ENCODE results near the gene TEKT1.
"Not testable (repeated sequence)": the region's sequence is repeated elsewhere in the genome, so short reads cannot be mapped to it uniquely, and the experiment has no call there.

TEKT1 gene

GRCh38 chr17:6831661-6832263, at the start of gene TEKT1:
TEKT1 (minus strand) TSS chr17:6831729; CDS start chr17:6830376, 1,353 bp downstream.
- DNase-seq, result no peak

GRCh38 chr17:6879221-6879975, 47.9 kb upstream of the TEKT1 start:
- not testable (repeated sequence) for DNase-seq

GRCh38 chr17:6875276-6875675, 43.7 kb upstream of the TEKT1 start:
- DNase-seq, result not testable (repeated sequence)

- DNase-seq, result no peak
Measured at GRCh38 chr17:6872936-6873335, 41.4 kb upstream of the TEKT1 start.

GRCh38 chr17:6870841-6871240, 39.3 kb upstream of the TEKT1 start:
- DNase-seq, result no peak

- no peak for DNase-seq
Measured at GRCh38 chr17:6868582-6868981, 37.1 kb upstream of the TEKT1 start.

GRCh38 chr17:6867849-6868248, 36.3 kb upstream of the TEKT1 start:
- DNase-seq, result no peak

GRCh38 chr17:6862825-6863224, 31.3 kb upstream of the TEKT1 start:
- DNase-seq, result no peak

- DNase-seq, result no peak
Measured at GRCh38 chr17:6862122-6862521, 30.6 kb upstream of the TEKT1 start.

- no peak for DNase-seq
Measured at GRCh38 chr17:6857904-6858303, 26.4 kb upstream of the TEKT1 start.

- DNase-seq, result no peak
Measured at GRCh38 chr17:6857336-6857735, 25.8 kb upstream of the TEKT1 start.

GRCh38 chr17:6856051-6856450, 24.5 kb upstream of the TEKT1 start:
- DNase-seq, result no peak

- DNase-seq, result no peak
Measured at GRCh38 chr17:6853764-6854442, 22.4 kb upstream of the TEKT1 start.

- not testable (repeated sequence) for DNase-seq
Measured at GRCh38 chr17:6848545-6849179, 17.1 kb upstream of the TEKT1 start.

GRCh38 chr17:6846138-6846537, 14.6 kb upstream of the TEKT1 start:
- not testable (repeated sequence) for DNase-seq

- DNase-seq, result not testable (repeated sequence)
Measured at GRCh38 chr17:6844406-6844805, 12.9 kb upstream of the TEKT1 start.

GRCh38 chr17:6843241-6843880, 11.8 kb upstream of the TEKT1 start:
- DNase-seq, result no peak

GRCh38 chr17:6841769-6842168, 10.2 kb upstream of the TEKT1 start:
- DNase-seq, result not testable (repeated sequence)

- DNase-seq, result no peak
Measured at GRCh38 chr17:6830383-6830986, 1.0 kb downstream of the TEKT1 start.

- DNase-seq, result no peak
Measured at GRCh38 chr17:6823011-6823442, 8.5 kb downstream of the TEKT1 start.

- DNase-seq, result no peak
Measured at GRCh38 chr17:6818938-6819337, 12.6 kb downstream of the TEKT1 start.

GRCh38 chr17:6816368-6816767, 15.2 kb downstream of the TEKT1 start:
- not testable (repeated sequence) for DNase-seq

Data from NCI-H524 treated with DMSO at 0.1 percent for 48 hours (cell line).